K562 treated with DMSO at 1 percent for 48 hours (cell line): ENCODE data around the gene C15orf62. TPM values are rescaled to one million over a fixed set of nuclear protein-coding genes. Genes with fewer than 3 reads are reported as not detected.

ENCODE experiments used
- total RNA-seq: library from RNA; unstranded; fragments of 300-600 nt; gene quantifications from 2 replicates; pipeline ENCODE4 v1.2.3, GENCODE V29; 2022; ENCODE audit warnings: low replicate concordance; ENCODE audit errors: extremely low read depth

The C15orf62 gene, protein sequence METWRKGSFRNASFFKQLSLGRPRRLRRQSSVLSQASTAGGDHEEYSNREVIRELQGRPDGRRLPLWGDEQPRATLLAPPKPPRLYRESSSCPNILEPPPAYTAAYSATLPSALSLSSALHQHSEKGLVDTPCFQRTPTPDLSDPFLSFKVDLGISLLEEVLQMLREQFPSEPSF
- total RNA-seq = not detected in 2 replicates

DNA sequence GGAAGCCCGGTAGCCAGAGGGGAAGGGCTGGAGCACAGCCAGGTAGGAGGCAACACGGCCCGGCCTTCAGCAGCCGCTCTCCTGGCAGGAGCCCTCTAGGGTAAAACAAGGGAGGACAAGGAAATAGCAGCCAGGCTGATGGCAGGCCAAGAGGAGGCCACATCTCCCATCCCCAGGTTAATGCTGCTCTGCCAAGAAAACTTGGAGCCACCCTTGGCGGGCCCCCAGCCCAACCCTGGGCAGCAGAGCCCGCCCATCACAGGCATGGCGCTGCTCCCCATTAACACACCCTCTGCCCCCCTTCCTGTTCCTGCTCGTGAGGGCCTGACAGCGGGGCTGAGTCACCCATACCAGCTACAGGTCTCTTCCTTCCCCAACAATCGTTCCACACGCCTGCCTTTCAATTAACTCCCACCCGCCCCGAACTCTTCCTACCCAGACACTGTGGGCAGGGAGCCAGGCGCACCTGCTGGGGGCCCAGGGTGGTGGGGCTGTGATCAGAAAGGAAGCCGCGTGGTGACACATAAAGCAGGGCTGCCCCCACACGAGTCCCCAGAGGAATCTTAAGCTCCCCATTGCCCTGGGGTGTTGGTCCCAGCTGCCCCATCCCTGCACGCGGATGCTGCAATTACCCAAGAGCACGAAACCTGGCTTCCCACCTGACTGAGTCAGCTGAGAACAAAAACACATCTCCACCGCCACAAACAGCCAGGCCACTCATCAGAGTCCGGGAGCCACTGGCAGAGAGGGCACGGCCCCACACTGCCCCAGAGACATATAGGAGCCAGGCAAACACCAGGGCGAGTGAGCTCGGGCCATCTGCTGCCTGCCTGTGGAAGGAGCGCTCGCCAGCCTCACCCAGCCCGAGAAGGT lies at the start of gene C15orf62:
TSS of gene C15orf62 (plus strand) at position 707 of the 873 bp plus-strand sequence. CDS start 516 bp downstream, outside the sequence.

DNA sequence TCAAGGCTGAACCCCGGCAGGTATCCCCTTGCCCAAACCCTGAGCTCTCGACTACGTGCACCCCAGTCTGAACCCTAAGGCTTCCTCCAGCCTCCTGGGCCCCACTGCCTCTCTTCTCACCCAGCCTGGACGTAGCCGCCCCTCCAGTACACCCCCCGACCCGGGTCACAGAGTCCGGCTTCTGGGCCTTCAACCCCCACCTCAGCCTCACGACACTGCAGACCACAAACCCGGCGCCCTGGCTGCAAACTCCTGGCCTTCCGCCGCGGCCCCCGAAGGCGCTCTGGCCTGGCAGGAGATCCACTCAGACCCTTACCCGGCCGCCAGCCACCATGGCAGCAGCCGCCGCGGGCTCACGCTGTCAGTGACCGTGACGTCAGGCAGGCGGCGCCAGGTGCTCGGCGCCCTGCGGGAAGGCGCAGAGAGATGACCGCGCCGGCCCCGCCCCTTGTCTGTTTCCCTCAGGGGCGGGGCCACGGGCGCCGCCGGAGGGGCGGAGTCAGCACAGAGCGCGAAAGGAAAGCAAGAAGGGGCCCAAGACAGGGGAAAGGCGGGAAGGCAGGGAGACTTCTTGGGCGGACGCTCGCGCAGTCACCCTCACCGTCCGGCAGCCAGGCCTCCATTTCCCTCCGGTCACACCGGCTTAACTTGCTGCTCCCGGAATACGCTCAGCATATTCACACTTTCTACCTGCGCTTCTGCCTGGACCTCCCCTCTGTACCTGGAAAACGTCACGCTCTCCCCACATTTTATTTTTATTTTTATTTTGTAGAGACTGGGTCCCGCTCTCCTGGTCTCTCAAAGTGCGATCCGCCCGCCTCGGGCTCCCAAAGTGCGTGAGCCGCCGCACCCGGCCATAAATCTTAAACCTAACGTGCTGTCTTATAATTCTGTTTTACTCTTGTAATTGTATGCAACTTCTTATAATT lies 14.6 kb upstream of the C15orf62 start, which contains the start of gene RMDN3:
TSS of gene RMDN3 (minus strand) at position 372 of the 929 bp plus-strand sequence. CDS start 471 bp downstream, outside the sequence.

DNA sequence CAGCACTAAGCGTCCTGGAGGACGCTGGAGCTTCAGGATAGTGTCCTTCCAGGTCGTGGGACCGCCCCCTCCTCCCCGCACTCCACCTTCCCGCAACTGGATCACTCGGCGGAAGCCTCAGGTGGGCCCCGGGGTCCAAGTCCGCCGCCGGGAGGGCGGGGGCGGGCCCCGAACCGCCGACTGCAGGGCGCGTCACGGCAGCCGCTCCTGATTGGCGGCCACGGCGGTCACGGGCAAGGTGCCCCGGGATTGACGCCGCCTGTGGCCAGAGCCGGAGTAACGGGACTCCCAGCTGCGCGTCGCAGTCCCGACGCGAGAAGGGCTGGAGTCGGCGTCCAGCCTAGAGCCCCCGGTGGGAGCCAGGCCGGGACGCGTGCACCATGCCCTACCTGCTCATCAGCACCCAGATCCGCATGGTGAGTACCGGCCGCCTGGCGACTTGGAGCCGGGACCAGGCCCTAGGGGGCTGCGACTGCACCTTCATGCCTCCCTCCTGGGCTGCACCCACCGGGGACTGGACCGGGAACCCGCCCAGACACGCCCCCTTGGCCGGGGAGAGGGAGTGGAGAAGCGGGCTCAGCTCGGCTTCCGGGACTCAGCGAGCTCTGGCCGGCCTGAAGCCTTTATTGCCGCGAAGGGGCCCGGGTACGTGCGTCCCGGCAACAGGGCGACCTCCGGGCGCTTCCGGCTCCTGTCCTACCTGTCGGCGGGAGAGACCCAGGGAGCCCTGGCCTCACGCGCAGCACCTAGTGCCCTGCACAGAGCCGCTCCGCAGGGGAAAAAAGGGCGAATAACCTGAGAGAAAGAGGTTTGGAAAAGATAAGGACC lies 5.8 kb upstream of the C15orf62 start, which contains the start of gene GCHFR:
TSS of gene GCHFR (plus strand) at position 268 of the 828 bp plus-strand sequence. CDS start at position 381, 113 bp downstream.

DNA sequence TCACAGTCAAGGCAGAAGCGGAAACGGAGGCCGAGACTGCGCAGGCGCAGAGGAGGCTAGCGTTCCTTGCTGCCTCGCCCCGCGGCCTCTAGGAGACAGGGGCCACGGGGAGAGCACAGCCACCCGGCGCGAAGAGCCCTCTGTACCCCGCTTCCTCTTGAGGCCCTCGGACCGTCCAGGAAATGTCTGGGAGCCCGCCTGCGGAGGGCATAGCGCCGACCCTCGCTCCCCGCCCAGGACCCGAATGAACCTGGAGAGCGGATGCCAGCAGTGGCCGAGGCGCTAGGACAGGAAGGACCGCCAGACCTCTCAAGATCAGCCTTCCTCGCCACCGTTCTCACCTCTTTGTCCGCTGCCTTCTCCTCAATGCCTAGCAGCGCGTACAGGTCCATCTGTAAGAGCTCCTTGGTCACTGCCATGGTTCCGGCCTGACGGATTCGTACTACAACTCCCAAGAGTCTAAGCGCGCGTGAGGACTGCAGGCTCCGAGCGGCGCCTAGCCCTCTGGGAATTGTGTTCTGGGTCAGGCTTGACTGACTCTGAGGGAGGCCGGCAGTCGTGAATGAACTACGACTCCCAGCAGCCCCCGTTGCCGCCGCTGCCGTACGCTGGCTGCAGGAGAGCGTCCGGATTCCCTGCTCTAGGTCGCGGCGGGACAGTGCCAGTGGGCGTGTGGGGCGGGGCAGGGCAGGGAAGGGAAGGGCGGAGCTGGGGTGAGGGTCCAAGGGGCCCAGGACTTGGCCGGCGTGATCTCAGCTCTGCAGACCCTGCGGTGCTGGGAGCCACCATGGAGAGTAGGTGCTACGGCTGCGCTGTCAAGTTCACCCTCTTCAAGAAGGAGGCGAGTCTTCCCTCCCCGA lies 37.5 kb downstream of the C15orf62 start, which contains the start of the genes DNAJC17 and ZFYVE19:
TSS of gene DNAJC17 (minus strand) at position 446 of the 860 bp plus-strand sequence. CDS start at position 419, 27 bp downstream.
TSS of gene ZFYVE19 (plus strand) at position 62 of the 860 bp plus-strand sequence. CDS start at position 563, 501 bp downstream.

Other genes with a start within 250 kb of the C15orf62 start
- gene CCDC32, start 204.9 kb upstream of the C15orf62 start, total RNA-seq = not detected in 2 replicates
- gene RPUSD2, start 200.7 kb upstream of the C15orf62 start, total RNA-seq = not detected in 2 replicates
- gene KNL1, start 175.7 kb upstream of the C15orf62 start, total RNA-seq = not detected in 2 replicates
- gene RAD51, start 74.8 kb upstream of the C15orf62 start, total RNA-seq = not detected in 2 replicates
- gene RMDN3, start 14.7 kb upstream of the C15orf62 start, total RNA-seq = not detected in 2 replicates
- gene GCHFR, start 5.9 kb upstream of the C15orf62 start, total RNA-seq = not detected in 2 replicates
- gene ZFYVE19, start 37.1 kb downstream of the C15orf62 start, total RNA-seq = not detected in 2 replicates
- not detected in 2 replicates for gene DNAJC17, start 37.5 kb downstream of the C15orf62 start, total RNA-seq
- not detected in 2 replicates for gene PPP1R14D, start 58.7 kb downstream of the C15orf62 start, total RNA-seq
- gene SPINT1, start 74.1 kb downstream of the C15orf62 start, total RNA-seq = not detected in 2 replicates
- gene RHOV, start 104.3 kb downstream of the C15orf62 start, total RNA-seq = not detected in 2 replicates
- not detected in 2 replicates for gene VPS18, start 124.5 kb downstream of the C15orf62 start, total RNA-seq
- not detected in 2 replicates for gene DLL4, start 159.4 kb downstream of the C15orf62 start, total RNA-seq
- gene CHAC1, start 183.5 kb downstream of the C15orf62 start, total RNA-seq = not detected in 2 replicates